ENCODE data around the gene TRDN.

TRDN gene, protein sequence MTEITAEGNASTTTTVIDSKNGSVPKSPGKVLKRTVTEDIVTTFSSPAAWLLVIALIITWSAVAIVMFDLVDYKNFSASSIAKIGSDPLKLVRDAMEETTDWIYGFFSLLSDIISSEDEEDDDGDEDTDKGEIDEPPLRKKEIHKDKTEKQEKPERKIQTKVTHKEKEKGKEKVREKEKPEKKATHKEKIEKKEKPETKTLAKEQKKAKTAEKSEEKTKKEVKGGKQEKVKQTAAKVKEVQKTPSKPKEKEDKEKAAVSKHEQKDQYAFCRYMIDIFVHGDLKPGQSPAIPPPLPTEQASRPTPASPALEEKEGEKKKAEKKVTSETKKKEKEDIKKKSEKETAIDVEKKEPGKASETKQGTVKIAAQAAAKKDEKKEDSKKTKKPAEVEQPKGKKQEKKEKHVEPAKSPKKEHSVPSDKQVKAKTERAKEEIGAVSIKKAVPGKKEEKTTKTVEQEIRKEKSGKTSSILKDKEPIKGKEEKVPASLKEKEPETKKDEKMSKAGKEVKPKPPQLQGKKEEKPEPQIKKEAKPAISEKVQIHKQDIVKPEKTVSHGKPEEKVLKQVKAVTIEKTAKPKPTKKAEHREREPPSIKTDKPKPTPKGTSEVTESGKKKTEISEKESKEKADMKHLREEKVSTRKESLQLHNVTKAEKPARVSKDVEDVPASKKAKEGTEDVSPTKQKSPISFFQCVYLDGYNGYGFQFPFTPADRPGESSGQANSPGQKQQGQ

DNA sequence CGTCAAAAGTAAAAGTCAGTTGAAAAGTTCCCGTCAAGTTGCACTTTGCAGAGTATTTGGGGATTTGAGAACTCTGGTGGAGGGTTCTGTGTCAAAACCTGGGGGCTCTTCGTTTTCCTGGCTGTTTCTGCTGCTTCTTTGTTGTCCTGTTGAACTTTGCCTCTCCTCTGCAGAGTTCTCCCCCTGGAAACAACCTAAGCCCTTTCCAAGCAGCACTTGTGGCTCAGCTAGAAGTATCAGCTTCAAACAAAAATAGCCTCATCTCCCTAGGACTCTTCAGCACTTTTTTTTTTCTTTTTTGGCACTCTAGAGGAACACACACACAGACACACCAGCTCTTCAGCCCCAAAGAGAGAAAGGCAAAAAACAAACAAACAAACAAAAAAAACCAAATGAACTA lies at the start of gene TRDN:
Gene TRDN, minus strand, starts transcription at position 169 of the 400 bp plus-strand sequence. CDS start 175 bp downstream, outside the sequence.
- DNase-seq (ENCODE audit: low spot score): peak; percentile 50

DNA sequence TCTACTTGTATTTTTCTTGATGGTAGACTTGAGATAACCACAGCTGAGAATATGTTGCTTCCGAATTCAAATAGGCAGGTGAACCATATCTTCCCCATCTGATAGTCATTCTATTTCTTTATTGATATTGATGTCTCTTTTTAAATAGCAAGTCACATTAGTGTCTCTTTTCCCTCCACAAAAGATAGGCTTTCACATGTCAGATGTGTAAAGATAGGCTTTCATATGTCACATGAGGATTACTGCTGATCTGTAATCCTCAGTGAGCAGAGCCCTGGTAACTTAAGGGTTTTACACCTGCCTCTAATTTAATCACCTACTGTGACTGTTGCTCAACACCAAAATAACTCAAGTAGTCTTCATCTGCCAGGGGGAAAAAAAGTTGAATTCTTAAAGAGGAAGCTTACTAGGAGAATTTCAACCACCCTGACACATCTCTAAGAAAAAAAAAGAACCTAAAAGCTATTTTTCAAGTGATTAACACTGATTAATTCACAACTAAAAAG lies 45.3 kb upstream of the TRDN start:
- no peak for DNase-seq (ENCODE audit: low spot score)

DNA sequence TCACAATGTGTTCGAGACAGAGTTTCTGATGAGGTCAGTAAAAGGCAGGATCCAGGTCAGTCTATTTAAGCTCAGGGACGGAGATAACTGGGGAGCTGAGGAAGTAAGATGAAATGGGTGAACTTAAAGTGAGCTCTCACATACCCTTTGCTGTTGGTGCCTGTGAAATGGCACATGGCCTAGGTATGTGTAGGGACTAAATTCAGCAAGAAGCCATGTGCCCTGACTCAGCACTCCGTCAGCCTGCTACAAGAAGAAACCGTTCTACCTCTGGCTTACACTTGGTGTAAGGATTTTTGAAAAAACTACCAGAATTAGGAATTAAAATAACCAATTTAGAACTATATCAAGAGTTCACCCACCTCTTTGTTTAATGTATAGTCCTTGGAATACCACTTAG lies 41.1 kb upstream of the TRDN start:
- DNase-seq (ENCODE audit: low spot score): no peak

DNA sequence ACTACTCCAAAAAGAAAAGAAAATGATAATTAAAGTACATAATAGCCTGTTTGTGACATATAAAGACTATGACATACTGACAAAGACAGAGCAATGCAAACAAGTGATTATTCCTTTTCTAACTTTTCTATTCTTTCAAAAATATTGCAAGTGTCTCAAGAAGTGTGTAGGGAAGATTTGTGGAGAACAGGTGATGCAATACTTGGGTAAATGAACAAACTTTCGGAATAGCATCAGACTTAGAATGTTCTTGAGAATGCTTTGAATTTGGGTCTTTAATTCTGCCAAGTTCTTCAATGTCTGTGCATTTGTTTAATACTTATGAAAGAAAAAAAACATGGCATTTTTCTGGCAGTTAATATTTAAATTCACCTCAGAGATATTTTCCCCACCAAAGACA lies 40.0 kb upstream of the TRDN start:
- no peak for DNase-seq (ENCODE audit: low spot score)

DNA sequence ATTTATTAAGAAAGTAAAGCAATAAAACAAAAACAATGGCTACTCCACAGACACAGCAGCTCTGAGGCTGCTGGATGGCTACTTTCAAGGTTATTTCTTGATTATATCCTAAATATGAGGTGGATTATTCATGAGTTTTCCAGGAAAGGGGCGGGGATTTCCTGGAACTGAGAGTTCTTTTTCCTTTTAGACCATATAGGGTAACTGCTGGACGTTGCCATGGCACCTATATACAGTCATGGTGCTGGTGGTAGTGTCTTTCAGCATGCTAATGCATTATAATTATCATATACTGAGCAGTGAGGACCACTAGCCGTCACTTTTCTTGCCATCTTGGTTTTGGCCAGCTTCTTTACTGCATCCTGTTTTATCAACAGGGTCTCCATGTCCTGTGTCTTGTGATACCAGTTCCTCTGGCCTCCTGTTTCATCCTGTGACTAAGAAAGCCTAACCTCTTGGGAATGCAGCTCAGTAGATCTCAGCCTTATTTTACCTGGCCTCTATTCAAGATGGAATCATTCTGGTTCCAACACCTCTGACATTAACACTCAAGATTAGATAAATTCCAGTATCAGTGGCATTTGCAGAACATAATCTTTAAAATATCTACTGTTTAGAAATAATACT lies 32.3 kb upstream of the TRDN start:
- DNase-seq (ENCODE audit: low spot score): no peak

DNA sequence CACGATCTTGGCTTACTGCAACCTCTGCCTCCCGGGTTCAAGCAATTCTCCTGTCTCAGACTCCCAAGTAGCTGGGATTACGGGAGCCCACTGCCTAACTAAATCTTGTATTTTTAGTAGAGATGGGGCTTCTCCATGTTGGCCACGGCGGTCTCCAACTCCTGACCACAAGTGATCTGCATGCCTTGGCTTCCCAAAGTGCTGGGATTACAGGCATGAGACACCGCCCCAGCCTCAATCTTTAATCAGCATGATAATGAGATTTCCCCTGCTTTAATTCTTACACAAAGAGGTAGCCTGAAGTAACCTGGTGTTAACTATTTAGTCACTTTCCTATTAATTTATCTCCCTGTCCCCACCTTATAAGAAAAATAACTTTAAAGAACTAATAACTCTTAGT lies 31.3 kb upstream of the TRDN start:
- DNase-seq (ENCODE audit: low spot score): no peak

DNA sequence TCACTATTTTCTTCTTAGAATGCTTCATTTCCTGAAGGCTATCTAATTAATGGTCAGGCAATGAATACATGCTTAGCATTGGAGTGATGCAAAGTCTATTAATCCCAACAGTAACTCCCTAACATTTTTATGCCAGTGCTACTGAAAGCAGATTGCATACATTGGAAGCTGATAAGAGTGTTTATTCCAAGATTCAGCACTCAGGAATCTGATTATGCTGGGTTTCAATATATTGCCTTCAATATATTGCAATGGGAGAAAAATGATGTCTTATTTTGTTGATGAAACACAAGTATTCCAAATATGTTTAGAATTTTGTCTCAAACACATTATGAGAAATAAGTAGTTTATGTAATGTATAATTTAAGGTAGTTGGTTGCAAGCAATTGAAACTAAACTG lies 26.7 kb upstream of the TRDN start:
- DNase-seq (ENCODE audit: low spot score): no peak

DNA sequence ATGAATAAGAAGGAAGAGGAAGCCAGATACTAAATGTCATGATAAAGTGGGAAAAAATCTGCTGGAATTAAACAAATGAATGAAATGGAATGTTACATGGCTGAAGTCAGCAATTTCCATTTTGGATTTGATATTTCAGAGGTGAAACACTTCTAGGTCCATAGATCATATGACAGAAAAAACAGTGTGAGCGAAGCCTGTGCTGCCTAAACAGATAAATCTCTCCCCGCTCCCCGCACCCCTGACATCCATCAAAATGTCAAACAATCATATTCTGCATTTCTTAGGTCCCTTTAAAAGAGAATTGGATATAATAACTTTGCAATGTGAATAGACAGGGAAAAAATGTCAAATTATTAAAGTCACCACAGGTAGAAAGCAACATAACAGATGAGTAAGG lies 26.0 kb upstream of the TRDN start:
- no peak for DNase-seq (ENCODE audit: low spot score)

DNA sequence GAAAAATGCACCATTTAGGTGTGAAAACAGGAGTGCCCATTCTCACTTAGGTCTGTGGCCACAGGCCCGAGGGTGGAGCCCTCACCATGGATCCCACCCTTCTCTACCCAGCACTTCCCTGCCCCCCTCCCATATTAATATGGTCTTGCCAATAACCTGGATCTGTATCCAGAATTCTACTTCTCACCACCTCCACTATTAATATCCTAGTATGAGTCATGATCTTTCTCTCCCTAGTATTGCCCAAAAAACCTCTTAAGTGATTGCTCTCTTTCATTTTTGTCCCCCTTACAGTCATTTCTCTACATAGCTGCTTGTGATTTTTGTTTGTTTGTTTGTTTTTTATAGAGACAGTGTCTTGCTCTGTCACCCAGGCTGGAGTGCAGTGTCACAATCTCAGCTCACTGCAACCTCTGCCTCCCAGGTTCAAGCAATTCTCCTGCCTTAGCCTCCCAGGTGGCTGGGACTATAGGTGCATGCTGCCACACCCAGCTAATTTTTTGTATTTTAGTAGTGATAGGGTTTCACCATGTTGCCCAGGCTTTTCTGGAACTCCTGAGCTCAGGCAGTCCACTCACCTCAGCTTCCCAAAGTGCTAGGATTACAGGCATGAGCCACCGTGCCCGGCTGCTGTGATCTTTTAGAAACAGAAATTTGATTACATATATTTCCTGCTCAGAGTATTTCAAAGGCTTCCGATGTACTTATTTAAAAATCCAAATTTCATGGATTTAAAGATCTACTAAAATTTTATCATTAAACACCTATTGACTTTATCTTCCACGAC lies 24.5 kb upstream of the TRDN start:
- no peak for DNase-seq (ENCODE audit: low spot score)

DNA sequence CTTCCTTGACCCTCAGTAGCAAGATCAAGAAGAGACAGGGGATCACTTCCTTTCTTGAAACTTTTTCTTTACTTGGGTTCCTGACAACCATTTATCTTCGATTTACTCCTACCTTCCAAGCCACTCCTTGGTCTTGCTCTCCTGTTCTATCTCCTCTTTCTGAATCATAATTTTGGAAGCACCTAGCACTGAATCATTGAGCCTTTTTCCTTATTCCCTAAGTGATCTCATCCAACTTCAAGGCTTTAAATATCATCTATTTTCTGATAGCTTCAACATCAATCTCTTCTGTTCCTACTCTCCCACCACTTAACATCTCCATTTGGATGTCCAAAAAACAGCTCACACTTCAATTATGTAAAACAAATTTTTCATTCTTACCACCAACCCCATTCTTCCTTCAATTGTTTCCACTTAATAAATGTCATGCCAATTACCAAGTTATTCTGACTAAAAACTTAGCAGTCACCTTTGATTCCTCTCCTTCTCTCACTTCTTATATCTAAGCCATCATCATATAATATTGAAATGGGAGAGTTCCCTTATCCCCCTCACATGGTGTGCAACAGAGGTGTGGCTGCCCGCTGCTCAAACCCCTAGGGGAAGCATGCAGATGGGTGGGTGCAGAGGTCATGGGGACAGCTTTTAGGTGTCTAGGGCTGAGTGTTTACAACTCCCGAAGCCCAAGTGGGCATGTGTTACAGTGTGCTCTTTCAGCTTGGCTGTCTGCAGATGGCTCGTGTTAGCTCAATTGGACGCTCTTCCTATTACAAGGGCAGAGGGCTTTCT lies 23.4 kb upstream of the TRDN start:
- DNase-seq (ENCODE audit: low spot score): no peak

DNA sequence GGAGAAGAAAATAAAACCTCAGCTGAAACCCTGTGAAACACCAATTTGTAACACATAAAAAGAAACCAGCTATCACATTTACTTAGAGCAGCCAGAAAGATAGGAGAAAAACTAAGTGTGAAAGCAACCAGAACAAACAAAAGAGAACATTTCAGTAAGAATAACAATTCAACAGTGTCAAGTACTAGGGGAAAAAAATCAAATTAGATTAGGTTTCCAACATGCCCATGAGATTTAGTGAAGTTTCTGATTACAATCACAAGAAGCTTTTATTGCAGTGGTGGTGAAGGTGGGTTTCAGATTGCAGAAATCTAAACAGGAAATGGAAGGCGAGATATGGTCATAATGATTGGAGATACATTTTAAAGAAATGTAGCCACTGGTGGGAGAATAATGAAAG lies 22.1 kb upstream of the TRDN start:
- DNase-seq (ENCODE audit: low spot score): no peak

DNA sequence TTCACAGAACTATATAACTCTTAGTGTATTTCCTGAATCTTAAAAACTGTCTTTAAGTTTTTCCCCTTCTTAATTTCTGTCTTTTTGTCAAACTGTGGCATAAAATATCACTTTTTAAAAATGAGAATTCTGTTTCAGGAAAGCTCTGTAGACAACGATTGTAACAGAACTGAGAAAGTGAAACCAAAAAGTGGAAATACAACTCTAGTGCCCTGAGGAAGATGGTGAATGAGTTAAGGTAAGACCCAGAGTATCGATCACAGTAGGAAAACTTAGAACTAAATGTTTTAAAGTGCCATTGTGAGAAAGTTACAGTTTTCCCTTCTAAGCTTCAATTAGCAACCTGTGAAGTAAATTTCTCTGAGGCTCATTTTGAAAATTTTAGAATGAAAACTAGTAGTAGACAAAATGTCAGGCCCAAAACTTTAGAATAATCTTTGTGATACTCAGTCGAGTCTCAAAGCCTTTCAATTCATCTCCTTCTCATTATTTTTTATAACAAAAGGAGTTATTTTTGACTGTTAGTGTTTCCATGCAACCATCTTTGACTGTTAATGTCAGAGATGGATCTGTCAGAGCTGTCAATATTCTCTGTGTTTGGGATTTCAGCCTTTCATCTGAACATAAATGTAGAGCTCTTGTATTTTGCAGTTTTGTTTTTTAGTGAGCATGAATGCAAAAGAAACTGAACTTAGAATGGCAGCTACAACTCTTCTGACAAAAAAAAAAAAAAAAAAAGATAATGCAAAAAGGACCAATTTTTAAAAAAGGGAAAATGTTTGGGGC lies 19.0 kb upstream of the TRDN start:
- DNase-seq (ENCODE audit: low spot score): no peak

DNA sequence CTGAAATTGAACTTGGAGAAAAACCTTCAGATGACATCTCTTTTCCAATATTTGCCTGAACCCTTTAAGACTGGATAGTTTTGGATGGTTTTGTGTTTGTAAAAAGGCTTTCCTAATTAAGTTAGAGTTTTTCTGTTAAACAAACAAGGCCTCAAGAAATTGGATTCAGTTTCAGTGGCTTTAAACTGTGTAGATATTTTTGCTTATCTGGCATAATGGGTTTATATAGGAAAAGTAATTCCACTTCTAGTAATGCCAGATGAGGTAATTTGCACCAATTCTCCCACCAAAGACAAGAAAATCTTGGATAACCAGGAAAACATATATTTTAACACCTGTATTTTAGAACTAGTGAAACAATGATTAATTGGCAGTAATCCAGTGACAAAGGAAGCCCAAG lies 12.0 kb upstream of the TRDN start:
- no peak for DNase-seq (ENCODE audit: low spot score)

DNA sequence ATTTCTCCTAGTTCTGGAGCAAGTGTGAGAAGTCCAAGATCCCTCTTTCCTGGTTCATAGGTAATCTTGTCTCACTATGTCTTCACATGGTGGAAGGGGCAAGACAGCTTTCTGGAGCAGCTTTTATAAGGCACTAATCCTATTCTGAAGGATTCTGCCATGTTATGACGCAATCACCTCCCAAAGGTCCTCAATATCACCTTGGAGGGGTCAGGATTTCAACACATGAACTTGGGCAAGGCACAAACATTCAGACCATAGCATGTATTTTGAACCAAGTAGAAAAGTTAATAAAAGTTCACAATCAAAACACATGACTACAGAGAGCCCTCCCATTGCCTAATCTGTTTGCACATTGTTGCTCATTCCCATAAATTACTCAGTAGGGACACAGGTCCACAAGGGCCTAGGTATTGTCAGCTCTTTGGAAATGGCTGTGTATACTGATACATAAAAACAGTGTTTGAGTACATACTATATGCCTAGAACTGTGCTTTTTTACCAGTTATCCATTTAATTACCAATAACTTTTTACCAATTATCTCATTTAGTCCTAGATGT lies 11.3 kb upstream of the TRDN start:
- DNase-seq (ENCODE audit: low spot score): no peak

DNA sequence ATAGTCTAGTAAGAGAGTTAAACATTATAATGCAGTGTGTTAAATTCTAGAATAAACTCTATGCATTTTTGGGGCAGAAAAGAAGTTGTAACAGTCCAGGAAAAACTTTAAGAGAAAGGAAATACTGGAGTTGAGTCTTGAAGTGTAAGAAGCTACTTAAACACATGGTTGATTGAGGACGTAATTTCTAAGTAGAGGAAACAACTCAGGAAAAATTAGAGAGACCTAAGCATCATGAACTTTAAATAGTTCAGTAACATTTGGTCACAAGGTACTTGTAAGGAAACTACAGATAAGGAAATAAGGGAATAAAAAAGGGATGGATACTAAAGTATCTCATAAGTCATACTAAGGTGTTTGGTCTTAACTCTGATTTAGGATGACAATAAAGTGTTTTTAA lies 4.7 kb upstream of the TRDN start:
- DNase-seq (ENCODE audit: low spot score): no peak

DNA sequence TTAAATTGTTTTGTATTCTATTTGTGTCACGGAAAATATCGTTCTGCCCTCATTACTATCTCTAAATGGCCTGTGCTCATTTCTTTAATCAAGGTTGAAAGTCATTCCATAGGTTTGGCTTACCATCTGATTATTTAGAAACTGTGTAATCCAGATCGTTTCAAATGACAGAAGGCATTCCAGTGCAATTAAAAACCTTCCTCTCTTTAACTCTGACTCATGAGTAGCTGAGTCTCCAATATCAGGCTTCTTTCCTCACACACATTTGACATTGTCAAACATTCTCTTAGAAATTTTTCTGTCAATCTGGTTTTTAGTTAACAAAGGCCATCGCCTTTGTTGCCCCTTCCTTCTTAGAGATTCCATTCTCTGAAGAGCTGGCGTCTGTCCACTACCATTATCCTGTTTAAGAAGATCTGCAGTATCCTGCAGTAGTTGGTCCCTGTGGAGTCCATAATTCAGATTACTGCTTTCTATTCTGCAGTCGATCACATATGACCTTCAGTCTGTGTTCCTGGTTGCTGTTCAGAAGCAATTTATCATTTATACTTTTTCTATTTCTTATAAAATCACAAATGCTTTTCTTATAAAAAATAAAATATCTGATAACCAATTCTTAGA lies 3.9 kb upstream of the TRDN start:
- DNase-seq (ENCODE audit: low spot score): no peak

DNA sequence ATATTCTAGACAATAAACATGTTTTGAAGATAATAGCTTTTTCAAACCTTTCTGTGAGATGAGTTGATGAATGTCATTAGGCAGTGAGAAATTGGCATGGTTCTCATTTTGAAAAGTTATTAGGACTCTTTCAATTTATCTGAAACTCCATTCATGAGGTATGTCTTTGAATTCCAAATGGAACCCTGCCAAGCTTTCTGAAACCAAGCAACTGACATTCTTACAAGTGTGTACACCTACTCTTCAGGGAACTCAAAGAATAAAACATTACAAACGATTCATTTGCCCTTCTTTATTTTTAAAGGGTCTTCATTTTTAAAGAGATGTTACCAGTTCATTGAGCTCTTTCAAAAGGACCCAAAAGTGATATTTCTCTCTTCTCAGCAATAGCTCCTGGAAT lies 2.1 kb upstream of the TRDN start:
- no peak for DNase-seq (ENCODE audit: low spot score)

DNA sequence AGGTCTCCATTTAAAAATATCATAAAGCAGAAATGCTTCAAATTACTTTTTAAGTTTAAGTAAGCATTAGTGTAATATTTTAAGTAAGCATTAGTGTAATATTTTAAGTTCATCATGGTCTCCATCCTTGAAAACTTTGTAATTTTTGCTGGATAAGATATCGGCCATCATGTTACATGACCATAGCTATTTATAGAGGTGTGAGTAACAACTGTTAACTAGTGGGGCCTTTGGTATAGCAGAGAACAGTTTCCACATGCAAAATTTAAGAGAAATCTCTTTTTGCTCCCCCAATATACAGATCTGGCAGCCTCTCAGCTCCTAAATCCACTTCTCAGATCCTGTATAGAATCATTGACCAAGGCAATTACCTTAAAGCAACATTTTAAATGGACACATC lies 468 bp downstream of the TRDN start:
- no peak for DNase-seq (ENCODE audit: low spot score)

DNA sequence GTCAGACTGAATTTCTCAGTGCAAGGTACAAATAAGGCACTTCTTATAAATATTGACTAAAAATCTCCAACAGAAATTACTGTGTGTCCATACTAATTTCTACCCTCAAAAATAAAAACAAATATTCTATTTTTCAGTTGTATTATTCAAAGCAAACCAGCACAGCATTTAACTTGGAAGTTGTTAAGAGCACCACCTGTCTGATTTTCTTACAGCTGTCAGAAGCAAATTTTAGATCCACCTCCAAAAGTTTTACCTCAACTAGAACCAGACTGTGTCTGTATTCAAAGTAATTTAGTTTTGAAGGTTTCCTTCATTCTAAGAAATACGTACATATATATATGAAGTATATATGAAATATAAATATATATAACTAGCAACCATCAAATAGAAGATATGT lies 1.2 kb downstream of the TRDN start:
- DNase-seq (ENCODE audit: low spot score): no peak

DNA sequence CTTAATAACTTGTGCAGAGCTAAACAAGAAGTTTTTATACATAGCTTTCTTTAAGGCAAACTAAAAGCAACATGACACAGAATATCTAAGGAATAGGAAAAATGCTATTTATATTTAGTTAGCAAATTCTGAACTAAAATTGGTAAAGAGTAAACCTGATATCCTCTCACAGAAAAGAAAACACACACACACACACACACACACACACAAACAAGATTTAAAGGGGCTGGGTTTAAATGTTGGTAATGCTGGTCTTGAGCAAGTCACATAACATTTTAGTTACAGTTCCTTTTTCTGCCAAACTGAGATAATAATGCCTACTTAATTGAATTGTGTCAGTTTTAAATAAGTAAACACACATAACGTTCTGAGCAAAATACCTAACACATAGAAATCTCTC lies 1.6 kb downstream of the TRDN start:
- no peak for DNase-seq (ENCODE audit: low spot score)
